A549 (cell line): ENCODE results near the gene TIMP3. TPM values are rescaled to one million over a fixed set of nuclear protein-coding genes. Genes with fewer than 3 reads are reported as not detected.

Experiments
- ATAC-seq, 2 experiments: fragments of 200-7000 bp in 1 of 2; fragments of >200 bp in 1 of 2; cut with Nextera tagmentation in 1 of 2; cut with Tn5 transposase in 1 of 2; 3 replicates each; pipeline versions ENCODE4 v1.8.0 to v1.9.1; 2018 to 2020; ENCODE audit warnings: mild to moderate bottlenecking in 1 of 2, moderate library complexity in 1 of 2
- CTCF ChIA-PET: fragments of 300-600 bp; sonication (Branson Sonifier 250); formaldehyde crosslinking; extraction: SDS; loops from one replicate; lab custom pipeline; 2021; ENCODE audit warnings: antibody characterized with exemption, inconsistent platforms; lab: Yijun Ruan, JAX
- POLR2A ChIA-PET: fragments of 350-600 bp; formaldehyde crosslinking; extraction: SDS; loops from one replicate; lab custom pipeline; 2021; ENCODE audit warnings: antibody characterized with exemption, inconsistent platforms; lab: Yijun Ruan, JAX
- DNase-seq, 2 experiments: peaks; one replicate each; pipeline versions ENCODE4 v3.0.0 to v3.0.0-alpha.2; 2011 to 2016; ENCODE audit warnings: low read depth in 1 of 2, low spot score in 1 of 2
- FAIRE-seq: peaks from 2 replicates; lab custom pipeline; 2011; peaks lifted over from hg19 to GRCh38; lab: Jason Lieb, UNC
- H3K27ac ChIP-seq, 2 experiments: fragments of >200 bp; sonication (Bioruptor Twin); formaldehyde crosslinking; 3 replicates each; pipeline ENCODE4 v1.5.1; 2016 to 2017
- H3K4me1 ChIP-seq: fragments of >200 bp; sonication (Bioruptor Twin); formaldehyde crosslinking; 3 replicates; pipeline ENCODE4 v1.6.1; 2016
- H3K4me2 ChIP-seq: fragments of >200 bp; sonication (Bioruptor Twin); formaldehyde crosslinking; 3 replicates; pipeline ENCODE4 v1.6.1; 2016
- H3K4me3 ChIP-seq: fragments of >200 bp; sonication (Bioruptor Twin); formaldehyde crosslinking; 3 replicates; pipeline ENCODE4 v1.5.1; 2016
- H3K9me3 ChIP-seq: fragments of >200 bp; sonication (Bioruptor Twin); formaldehyde crosslinking; 3 replicates; pipeline ENCODE4 v1.6.1; 2016
- CBX2 ChIP-seq: fragments of 200-600 bp; sonication (generic); IDR thresholded peaks from 2 replicates; pipeline ENCODE4 v1.6.1; 2016; ENCODE audit warnings: low read depth, mild to moderate bottlenecking, borderline replicate concordance
- CBX8 ChIP-seq: fragments of 200-600 bp; sonication (generic); IDR thresholded peaks from 2 replicates; pipeline ENCODE4 v1.6.1; 2016
- CTCF ChIP-seq: fragments of >200 bp; sonication (Bioruptor Twin); formaldehyde crosslinking; IDR thresholded peaks from 3 replicates; pipeline ENCODE4 v1.5.1; 2016
- E2F6 ChIP-seq: IDR thresholded peaks from 2 replicates; pipeline ENCODE4 v1.6.1; 2012; ENCODE audit warnings: low read depth, borderline replicate concordance
- FOSL2 ChIP-seq, 2 experiments: fragments of 450-650 bp in 1 of 2; fragments of >200 bp in 1 of 2; sonication (Bioruptor Twin) in 1 of 2; formaldehyde crosslinking; IDR thresholded peaks; 2 replicates each; pipeline versions ENCODE4 v1.5.0 to v1.6.1; 2016 to 2020; ENCODE audit warnings: mild to moderate bottlenecking in 1 of 2, moderate library complexity in 1 of 2
- FOXS1 ChIP-seq: fragments of 250-450 bp; sonication (Bioruptor Pico); IDR thresholded peaks from 2 replicates; pipeline ENCODE4 v1.5.0; 2020; ENCODE audit warnings: mild to moderate bottlenecking, moderate library complexity
- HES2 ChIP-seq: fragments of >200 bp; sonication (Bioruptor Twin); formaldehyde crosslinking; IDR thresholded peaks from 2 replicates; pipeline ENCODE4 v1.6.1; 2016
- HEYL ChIP-seq: fragments of 250-450 bp; sonication (Bioruptor Pico); IDR thresholded peaks from 2 replicates; pipeline ENCODE4 v1.8.0; 2021; ENCODE audit warnings: mild to moderate bottlenecking, moderate library complexity
- KDM1A ChIP-seq: fragments of 200-600 bp; sonication (generic); IDR thresholded peaks from 2 replicates; pipeline ENCODE4 v1.6.1; 2016; ENCODE audit warnings: low read depth, mild to moderate bottlenecking
- KDM5A ChIP-seq: fragments of 200-600 bp; sonication (generic); IDR thresholded peaks from 2 replicates; pipeline ENCODE4 v1.6.1; 2016; ENCODE audit warnings: antibody characterized with exemption, mild to moderate bottlenecking
- MAFK ChIP-seq: fragments of 450-650 bp; IDR thresholded peaks from 2 replicates; pipeline ENCODE4 v1.6.1; 2014; ENCODE audit not compliant: partially characterized antibody
- MAZ ChIP-seq: fragments of 150-350 bp; IDR thresholded peaks from 2 replicates; pipeline ENCODE4 v1.6.1; 2014; ENCODE audit warnings: antibody characterized with exemption, low read depth, low read length, borderline replicate concordance
- NPAS2 ChIP-seq: fragments of 250-450 bp; sonication (Bioruptor Pico); IDR thresholded peaks from 2 replicates; pipeline ENCODE4 v1.8.0; 2022; ENCODE audit warnings: mild to moderate bottlenecking, moderate library complexity, borderline replicate concordance
- NR3C1 ChIP-seq: fragments of >200 bp; sonication (Bioruptor Twin); formaldehyde crosslinking; IDR thresholded peaks from 3 replicates; pipeline ENCODE4 v1.6.1; 2017
- PHF8 ChIP-seq: fragments of 200-600 bp; sonication (generic); IDR thresholded peaks from 2 replicates; pipeline ENCODE4 v1.6.1; 2016; ENCODE audit warnings: low read depth, mild to moderate bottlenecking, antibody characterized with exemption, moderate library complexity, borderline replicate concordance
- POLR2A ChIP-seq: IDR thresholded peaks from 2 replicates; pipeline ENCODE4 v1.6.1; 2012; ENCODE audit warnings: mild to moderate bottlenecking, low read length
- RAD21 ChIP-seq, 2 experiments: fragments of >200 bp in 1 of 2; sonication (Bioruptor Twin) in 1 of 2; formaldehyde crosslinking in 1 of 2; IDR thresholded peaks in 1 of 2; conservative IDR thresholded peaks in 1 of 2; 2 replicates in 1 of 2; 3 replicates in 1 of 2; pipeline ENCODE4 v1.6.1; 2012 to 2018; ENCODE audit warnings: inconsistent platforms in 1 of 2
- RARB ChIP-seq: fragments of 250-450 bp; sonication (Bioruptor Pico); IDR thresholded peaks from 2 replicates; pipeline ENCODE4 v1.8.0; 2021; ENCODE audit warnings: mild to moderate bottlenecking, moderate library complexity
- RCOR1 ChIP-seq: fragments of 150-350 bp; IDR thresholded peaks from 2 replicates; pipeline ENCODE4 v1.6.1; 2014; ENCODE audit warnings: antibody characterized with exemption, low read length, low read depth
- SREBF2 ChIP-seq: fragments of 450-650 bp; IDR thresholded peaks from 2 replicates; pipeline ENCODE4 v1.6.1; 2014; ENCODE audit warnings: mild to moderate bottlenecking, moderate library complexity
- WGBS: methylation state at CpG from one replicate; pipeline ENCODE4 v1.1.6; 2017; ENCODE audit errors: missing lambda C conversion rate; 5-methylcytosine and 5-hydroxymethylcytosine counted together
- polyA minus RNA-seq: library from RNA; depleted of rRNA, polyadenylated mRNA; stranded (reverse); fragments of >200 nt; gene quantifications from 2 replicates; pipeline ENCODE4 v1.2.3, GENCODE V29; 2011; rRNA and poly(A)+ RNA removed
- polyA plus RNA-seq, 4 experiments: library from polyadenylated mRNA; depleted of rRNA in 3 of 4; stranded (reverse); fragments of >200 nt; fragmentation: RNase III in 1 of 4; extraction: RNeasy Plus Mini Kit Qiagen cat#74134 plus additional on column Dnase treatment in 1 of 4; gene quantifications; 2 replicates in 3 of 4; 3 replicates in 1 of 4; pipeline ENCODE4 v1.2.3, GENCODE V29; 2011 to 2017

TIMP3 gene
- polyA plus RNA-seq (2011; rRNA removed) (1.7 and 2.1 TPM in 2 replicates), polyA plus RNA-seq (2017; fragmentation: RNase III; extraction: RNeasy Plus Mini Kit Qiagen cat#74134 plus additional on column Dnase treatment) (0.97 to 1.6 TPM (median 1.4 TPM) in 3 replicates), polyA minus RNA-seq (1.8 and 1.9 TPM in 2 replicates)
- 1.2 and 1.8 TPM in 2 replicates for polyA plus RNA-seq (2012; cell fraction: cytosol; rRNA removed)
- 2.1 and 2.4 TPM in 2 replicates for polyA plus RNA-seq (2012; cell fraction: nucleus; rRNA removed)

GRCh38 chr22:32801537-32802236 is at the start of gene TIMP3:
TSS of gene TIMP3 (plus strand) at chr22:32801705. CDS start at chr22:32802002, 297 bp downstream.
- no peak for FAIRE-seq
- no peaks in the 10 kb centered on the region for H3K9me3 ChIP-seq
- POLR2A ChIA-PET: no interaction called here
- H3K4me3 ChIP-seq: peak within 1 kb of the TSS; percentile 52
- H3K4me1 ChIP-seq: no peaks in the 10 kb centered on the region
- CTCF ChIA-PET: interaction anchor here (0.8 to 14.5 kb wide), 2 partner anchors 142 to 273 kb away, joined by 3 to 187 read pairs; no protein-coding TSS in a partner anchor
- no peak for TF ChIP-seq KDM1A
- TF ChIP-seq FOXS1 (CRISPR knock-in tag): no peak
- no peak for TF ChIP-seq CTCF
- TF ChIP-seq CBX2: no peak
- TF ChIP-seq POLR2A: peak; percentile 73
- no peak for TF ChIP-seq HEYL (CRISPR knock-in tag)
- TF ChIP-seq FOSL2 (IDR thresholded peaks at IDR 0.05): no peak
- TF ChIP-seq FOSL2 (CRISPR knock-in tag; IDR thresholded peaks at IDR 0.05): no peak
- TF ChIP-seq, all 56 proteins: peak for 1
- H3K4me2 ChIP-seq: peak within 1 kb of the TSS; percentile 88
- no CpG with 5 or more reads among the region's 72 CpGs for WGBS
- peak within 1 kb of the TSS; percentile 21 to 63; a peak in 2 of 6 replicates for H3K27ac ChIP-seq
- ATAC-seq (peak; percentile 65 to 77), DNase-seq (peak in 1 of 2 experiments; percentile 7)

- DNase-seq: no peak
- CTCF ChIA-PET: interaction anchor here (1.1 kb wide), 1 partner anchor 45 kb away, joined by 3 read pairs; no protein-coding TSS in a partner anchor
- no peaks in the 10 kb centered on the region for H3K4me1 ChIP-seq
- POLR2A ChIA-PET: no interaction called here
- H3K9me3 ChIP-seq: no peaks in the 10 kb centered on the region
- WGBS: 59% methylated on average over 8 of the region's 9 CpGs
- no peak for ATAC-seq
- TF ChIP-seq NR3C1 (no peak), MAFK (no peak), PHF8 (no peak), HES2 (no peak), E2F6 (no peak), MAZ (no peak), CBX8 (no peak), SREBF2 (no peak), RAD21 (conservative IDR thresholded peaks at IDR 0.05 in 1 of 2, IDR thresholded peaks at IDR 0.05 in 1 of 2) (no peak), NPAS2 (CRISPR knock-in tag) (no peak), KDM5A (no peak), RCOR1 (no peak), RARB (CRISPR knock-in tag) (no peak)
- no peak for FAIRE-seq
- no peak overlapping the region for H3K4me2 ChIP-seq
- H3K4me3 ChIP-seq: no peak overlapping the region
- no peak overlapping the region for H3K27ac ChIP-seq
Observed at GRCh38 chr22:32752326-32752725, 49.2 kb upstream of the TIMP3 start.
